Testis (tissue), 3 donors: ENCODE data around the gene MYRF. TPM values are rescaled to one million over a fixed set of nuclear protein-coding genes. Genes with fewer than 3 reads are reported as not detected.

Experiments used
- DNase-seq: peaks from one replicate; pipeline ENCODE4 v3.0.0-alpha.2; 2019
- H3K27ac ChIP-seq, 2 donors: fragments of 200-600 bp; sonication (generic); one replicate each; pipeline ENCODE4 v1.5.1; 2019
- H3K27me3 ChIP-seq: fragments of 200-600 bp; sonication (generic); one replicate; pipeline ENCODE4 v1.5.1; 2019
- H3K36me3 ChIP-seq: fragments of 200-600 bp; sonication (generic); one replicate; pipeline ENCODE4 v1.5.1; 2017; ENCODE audit warnings: low read depth; ENCODE audit errors: missing control alignments
- H3K4me1 ChIP-seq: fragments of 200-600 bp; sonication (generic); one replicate; pipeline ENCODE4 v1.5.1; 2019
- H3K4me3 ChIP-seq, 2 donors: fragments of 200-600 bp; sonication (generic); one replicate each; pipeline ENCODE4 v1.5.1; 2017 to 2019
- H3K9me3 ChIP-seq: fragments of 200-600 bp; sonication (generic); one replicate; pipeline ENCODE4 v1.5.1; 2017
- CTCF ChIP-seq, 3 experiments: fragments of 450-650 bp in 2 of 3; fragments of 200-600 bp in 1 of 3; sonication (generic) in 1 of 3; IDR thresholded peaks; one replicate each; pipeline ENCODE4 v1.5.1; 2016 to 2019; ENCODE audit warnings: antibody characterized with exemption in 3 of 3, mild to moderate bottlenecking in 2 of 3, moderate library complexity in 1 of 3
- POLR2A ChIP-seq: fragments of 450-650 bp; IDR thresholded peaks from one replicate; pipeline ENCODE4 v1.6.1; 2017; ENCODE audit warnings: antibody characterized with exemption, mild to moderate bottlenecking, moderate library complexity
- WGBS, 2 donors: methylation state at CpG; one replicate each; pipeline ENCODE4 v1.1.5; 2018; 5-methylcytosine and 5-hydroxymethylcytosine counted together
- intact Hi-C: fragments of 100-400 bp; cut with DNase I; formaldehyde crosslinking; loops from one replicate; pipeline ENCODE4 v1.15.1; 2023; ENCODE audit warnings: low total_unique reads
- polyA plus RNA-seq: library from polyadenylated mRNA; stranded (reverse); fragments of 350-450 nt; fragmentation: Illumina TruSeq; extraction: RNeasy Lipid Tissue Mini Kit (QIAGEN cat#74804); gene quantifications from one replicate; pipeline ENCODE4 v1.2.3, GENCODE V29; 2014; ENCODE audit warnings: low read depth, low replicate concordance; ENCODE audit not compliant: insufficient read depth
- total RNA-seq, 2 donors: library from RNA; depleted of rRNA; stranded (reverse); fragments of >200 nt; gene quantifications; one replicate each; pipeline ENCODE4 v1.2.3, GENCODE V29; 2016

MYRF gene
- total and polyA plus RNA-seq, 3 donors from 2014 or later = 9.2 to 15.2 (median 10.7) TPM

GRCh38 chr11:61769946-61770683 is 17.7 kb downstream of the MYRF start:
- Histone ChIP-seq H3K9me3 (no peaks in the 10 kb centered on the region), H3K27ac (no peak overlapping the region), H3K4me3 (no peak overlapping the region), H3K36me3 (no peaks in the 10 kb centered on the region), H3K27me3 (no peaks in the 10 kb centered on the region), H3K4me1 (peaks cover 13% of the 10 kb centered on the region)
- no peak for DNase-seq
- intact Hi-C loops = no loop called here
- TF ChIP-seq POLR2A (no peak), CTCF (IDR thresholded peaks at IDR 0.05) (no peak)
- WGBS, 2 donors = 80 to 89% methylated on average over 13 to 20 of the region's 20 CpGs

- H3K27me3 ChIP-seq = no peaks in the 10 kb centered on the region
- no peak overlapping the region for H3K4me3 ChIP-seq
- peaks cover 15% of the 10 kb centered on the region for H3K4me1 ChIP-seq
- DNase-seq = no peak
- H3K27ac ChIP-seq = no peak overlapping the region
- WGBS, 2 donors = 87 to 88% methylated on average over 6 to 15 of the region's 15 CpGs
- no peaks in the 10 kb centered on the region for H3K36me3 ChIP-seq
- intact Hi-C loops = no loop called here
- TF ChIP-seq POLR2A (no peak), CTCF (IDR thresholded peaks at IDR 0.05) (no peak)
- no peaks in the 10 kb centered on the region for H3K9me3 ChIP-seq
Measured at GRCh38 chr11:61771195-61771894, 18.9 kb downstream of the MYRF start.

- Histone ChIP-seq H3K9me3 (no peaks in the 10 kb centered on the region), H3K4me3 (no peak overlapping the region), H3K4me1 (peaks cover 21% of the 10 kb centered on the region), H3K36me3 (no peaks in the 10 kb centered on the region), H3K27me3 (no peaks in the 10 kb centered on the region), H3K27ac (no peak overlapping the region)
- intact Hi-C loops = no loop called here
- no peak for DNase-seq
- TF ChIP-seq POLR2A (no peak), CTCF (IDR thresholded peaks at IDR 0.05) (no peak)
- 76 to 79% methylated on average over 5 to 7 of the region's 7 CpGs for WGBS, 2 donors
Measured at GRCh38 chr11:61771985-61772455, 19.6 kb downstream of the MYRF start.

- Histone ChIP-seq H3K27ac (no peak overlapping the region), H3K4me3 (no peak overlapping the region), H3K27me3 (no peaks in the 10 kb centered on the region), H3K4me1 (peaks cover 31% of the 10 kb centered on the region), H3K9me3 (no peaks in the 10 kb centered on the region), H3K36me3 (no peaks in the 10 kb centered on the region)
- DNase-seq = no peak
- intact Hi-C loops = no loop called here
- TF ChIP-seq CTCF (IDR thresholded peaks at IDR 0.05) = no peak
- TF ChIP-seq POLR2A = no peak
- 88 to 100% methylated on average over 1 to 10 of the region's 10 CpGs for WGBS, 2 donors
Measured at GRCh38 chr11:61773356-61773755, 20.9 kb downstream of the MYRF start.
